Measurements from ENCODE around the gene HOXC4.

- TF ChIP-seq, protein P1, sequence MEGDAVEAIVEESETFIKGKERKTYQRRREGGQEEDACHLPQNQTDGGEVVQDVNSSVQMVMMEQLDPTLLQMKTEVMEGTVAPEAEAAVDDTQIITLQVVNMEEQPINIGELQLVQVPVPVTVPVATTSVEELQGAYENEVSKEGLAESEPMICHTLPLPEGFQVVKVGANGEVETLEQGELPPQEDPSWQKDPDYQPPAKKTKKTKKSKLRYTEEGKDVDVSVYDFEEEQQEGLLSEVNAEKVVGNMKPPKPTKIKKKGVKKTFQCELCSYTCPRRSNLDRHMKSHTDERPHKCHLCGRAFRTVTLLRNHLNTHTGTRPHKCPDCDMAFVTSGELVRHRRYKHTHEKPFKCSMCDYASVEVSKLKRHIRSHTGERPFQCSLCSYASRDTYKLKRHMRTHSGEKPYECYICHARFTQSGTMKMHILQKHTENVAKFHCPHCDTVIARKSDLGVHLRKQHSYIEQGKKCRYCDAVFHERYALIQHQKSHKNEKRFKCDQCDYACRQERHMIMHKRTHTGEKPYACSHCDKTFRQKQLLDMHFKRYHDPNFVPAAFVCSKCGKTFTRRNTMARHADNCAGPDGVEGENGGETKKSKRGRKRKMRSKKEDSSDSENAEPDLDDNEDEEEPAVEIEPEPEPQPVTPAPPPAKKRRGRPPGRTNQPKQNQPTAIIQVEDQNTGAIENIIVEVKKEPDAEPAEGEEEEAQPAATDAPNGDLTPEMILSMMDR (IDR thresholded peaks at IDR 0.05), result no peak
- TF ChIP-seq EP300 (IDR thresholded peaks at IDR 0.05) (no peak), POLR2AphosphoS5 (IDR thresholded peaks at IDR 0.05) (no peak)
Measured at GRCh38 chr12:54032086-54032619, 21.5 kb upstream of the HOXC4 start.
